Measurements from ENCODE around the gene RET. TPM values are rescaled to one million over a fixed set of nuclear protein-coding genes. Genes with fewer than 3 reads are reported as not detected.

The RET gene
- total and polyA plus RNA-seq, 4 donors, result 0.31 to 1.3 (median 0.77) TPM

- H3K4me3 ChIP-seq, result no peak overlapping the region
- no peaks in the 10 kb centered on the region for H3K27me3 ChIP-seq (ENCODE audit: control insufficient read depth in 3 of 3, insufficient read depth in 3 of 3, low read length in 2 of 3)
- ATAC-seq (ENCODE audit: insufficient read depth, low FRiP score) (no peak), DNase-seq (no peak)
- 90 to 98% methylated on average over 4 of the region's 4 CpGs for WGBS, 2 donors
- no peak overlapping the region for H3K9ac ChIP-seq (ENCODE audit: insufficient read depth in 1 of 2, low read length in 2 of 2)
- no peak overlapping the region for H3K27ac ChIP-seq (ENCODE audit: low read depth in 1 of 2, low read length in 1 of 2)
- H3K4me1 ChIP-seq (ENCODE audit: control insufficient read depth in 5 of 5, insufficient read depth in 5 of 5, low read length in 5 of 5), result peaks cover 0 to 12% (median 5%) of the 10 kb centered on the region in 5 donors
- H3K36me3 ChIP-seq (ENCODE audit: control insufficient read depth in 4 of 4, insufficient read depth in 4 of 4, low read length in 4 of 4), result no peaks in the 10 kb centered on the region
- TF ChIP-seq CTCF (IDR thresholded peaks at IDR 0.05; ENCODE audit: control extremely low read depth, extremely low read depth), result no peak
- H3K9me3 ChIP-seq (ENCODE audit: control insufficient read depth in 4 of 4, insufficient read depth in 3 of 4, low read length in 3 of 4), result no peaks in the 10 kb centered on the region
Observed at GRCh38 chr10:43122096-43122495, 45.2 kb downstream of the RET start.

GRCh38 chr10:43122826-43123225 lies 46.0 kb downstream of the RET start:
- Histone ChIP-seq H3K27ac (ENCODE audit: low read depth in 1 of 2, low read length in 1 of 2) (no peak overlapping the region), H3K4me1 (ENCODE audit: control insufficient read depth in 5 of 5, insufficient read depth in 5 of 5, low read length in 5 of 5) (peaks cover 0 to 12% (median 5%) of the 10 kb centered on the region in 5 donors)
- TF ChIP-seq CTCF (IDR thresholded peaks at IDR 0.05; ENCODE audit: control extremely low read depth, extremely low read depth), result no peak

GRCh38 chr10:43123361-43124093 lies 46.7 kb downstream of the RET start:
- no peak for TF ChIP-seq CTCF (IDR thresholded peaks at IDR 0.05; ENCODE audit: control extremely low read depth, extremely low read depth)
- H3K27me3 ChIP-seq (ENCODE audit: control insufficient read depth in 3 of 3, insufficient read depth in 3 of 3, low read length in 2 of 3), result no peaks in the 10 kb centered on the region
- H3K4me3 ChIP-seq, result no peak overlapping the region
- peaks cover 0 to 12% (median 5%) of the 10 kb centered on the region in 5 donors for H3K4me1 ChIP-seq (ENCODE audit: control insufficient read depth in 5 of 5, insufficient read depth in 5 of 5, low read length in 5 of 5)
- H3K9ac ChIP-seq (ENCODE audit: insufficient read depth in 1 of 2, low read length in 2 of 2), result no peak overlapping the region
- 88 to 89% methylated on average over 9 of the region's 9 CpGs for WGBS, 2 donors
- peak in 1 of 3 donors; percentile 4 for DNase-seq
- H3K36me3 ChIP-seq (ENCODE audit: control insufficient read depth in 4 of 4, insufficient read depth in 4 of 4, low read length in 4 of 4), result no peaks in the 10 kb centered on the region
- H3K27ac ChIP-seq (ENCODE audit: low read depth in 1 of 2, low read length in 1 of 2), result no peak overlapping the region
- no peaks in the 10 kb centered on the region for H3K9me3 ChIP-seq (ENCODE audit: control insufficient read depth in 4 of 4, insufficient read depth in 3 of 4, low read length in 3 of 4)
- no peak for ATAC-seq (ENCODE audit: insufficient read depth, low FRiP score)

More at GRCh38 chr10:43122826-43123225, 46.0 kb downstream of the RET start:
- 85 to 98% methylated on average over 7 of the region's 7 CpGs for WGBS, 2 donors
- Histone ChIP-seq H3K9ac (ENCODE audit: insufficient read depth in 1 of 2, low read length in 2 of 2) (no peak overlapping the region), H3K36me3 (ENCODE audit: control insufficient read depth in 4 of 4, insufficient read depth in 4 of 4, low read length in 4 of 4) (no peaks in the 10 kb centered on the region), H3K9me3 (ENCODE audit: control insufficient read depth in 4 of 4, insufficient read depth in 3 of 4, low read length in 3 of 4) (no peaks in the 10 kb centered on the region), H3K4me3 (no peak overlapping the region), H3K27me3 (ENCODE audit: control insufficient read depth in 3 of 3, insufficient read depth in 3 of 3, low read length in 2 of 3) (no peaks in the 10 kb centered on the region)
- ATAC-seq (ENCODE audit: insufficient read depth, low FRiP score), result no peak
- DNase-seq, result no peak
